Activated T-cell treated with anti-CD3 and anti-CD28 coated beads, Interleukin-2, amount 50 U/mL, for 24 hours (primary cell): ENCODE data around the gene PPP2CA.
A peak's percentile ranks its signal among the peaks of the same experiment; 100 is the strongest.
"Not testable (repeated sequence)": the region's sequence is repeated elsewhere in the genome, so short reads cannot be mapped to it uniquely, and the experiment has no call there.

Source experiments
- DNase-seq: peaks from one replicate; pipeline ENCODE4 v3.0.0-alpha.2; 2020
- H3K27ac Mint-ChIP-seq: 2 replicates; pipeline ENCODE4 v1.8.0; 2020; ENCODE audit warnings: mild to moderate bottlenecking, mixed read lengths
- H3K27me3 Mint-ChIP-seq: 2 replicates; pipeline ENCODE4 v1.8.0; 2020; ENCODE audit warnings: mixed read lengths
- H3K36me3 Mint-ChIP-seq: 2 replicates; pipeline ENCODE4 v1.8.0; 2020; ENCODE audit warnings: low read depth, mixed read lengths
- H3K4me1 Mint-ChIP-seq: 2 replicates; pipeline ENCODE4 v1.8.0; 2020; ENCODE audit warnings: low read depth, mixed read lengths
- H3K4me3 Mint-ChIP-seq: 2 replicates; pipeline ENCODE4 v1.8.0; 2020; ENCODE audit warnings: mild to moderate bottlenecking, moderate library complexity, mixed read lengths
- H3K9me3 Mint-ChIP-seq: 2 replicates; pipeline ENCODE4 v1.8.0; 2020; ENCODE audit warnings: mixed read lengths

Gene PPP2CA

DNA sequence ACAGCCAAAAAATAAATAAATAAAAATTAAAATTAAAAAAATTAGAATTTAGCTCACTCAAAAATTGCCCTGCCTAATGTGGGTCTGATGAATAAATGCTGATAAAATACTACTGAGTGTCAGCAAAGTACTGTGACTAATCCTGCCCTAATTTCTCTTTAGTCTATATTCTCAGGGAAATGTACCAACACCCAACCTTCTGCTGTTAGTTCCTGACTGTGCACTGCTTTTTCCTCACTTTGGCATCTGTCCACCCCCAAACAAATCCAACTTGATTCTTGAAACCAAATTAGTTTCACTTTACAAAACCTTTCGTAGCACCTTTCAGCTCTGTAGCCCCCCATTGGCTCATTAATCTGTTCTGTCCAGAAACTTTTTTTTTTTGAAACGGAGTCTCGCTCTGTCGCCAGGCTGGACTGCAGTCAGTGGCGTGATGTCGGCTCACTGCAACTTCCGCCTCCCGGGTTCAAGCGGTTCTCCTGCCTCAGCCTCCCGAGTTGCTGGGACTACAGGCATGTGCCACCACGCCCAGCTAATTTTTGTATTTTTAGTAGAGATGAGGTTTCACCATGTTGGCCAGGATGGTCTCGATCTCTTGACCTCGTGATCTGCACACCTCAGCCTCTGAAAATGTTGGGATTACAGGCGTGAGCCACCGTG is 73.6 kb downstream of the PPP2CA start:
- DNase-seq = not testable (repeated sequence)

DNA sequence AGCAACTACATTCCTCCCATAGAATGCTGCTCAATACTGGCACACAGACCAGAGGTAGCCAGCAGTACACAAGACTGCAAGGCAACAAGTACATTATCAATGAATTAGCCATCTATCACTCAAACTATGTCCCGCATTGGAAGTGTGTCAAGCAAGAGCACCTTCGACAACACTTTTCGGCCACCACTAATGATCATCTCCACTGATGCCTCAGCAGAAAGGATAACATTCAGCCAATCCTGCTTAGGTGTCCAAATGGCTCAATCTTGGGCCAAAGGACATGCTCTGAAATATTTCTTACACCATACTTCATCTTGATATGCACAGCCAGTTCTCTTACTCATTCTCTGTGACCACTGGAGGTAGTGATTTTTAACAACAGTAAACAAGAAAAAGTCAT is 74.2 kb downstream of the PPP2CA start:
- Mint-ChIP-seq H3K9me3 (no peaks in the 10 kb centered on the region), H3K4me3 (no peak overlapping the region), H3K27me3 (no peaks in the 10 kb centered on the region), H3K4me1 (peaks cover 71% of the 10 kb centered on the region), H3K27ac (peak overlapping the region; percentile 81), H3K36me3 (peaks cover 92% of the 10 kb centered on the region)
- no peak for DNase-seq

More for the DNA sequence above, 73.6 kb downstream of the PPP2CA start:
- not testable (repeated sequence) for H3K9me3 Mint-ChIP-seq, H3K4me3 Mint-ChIP-seq, H3K27me3 Mint-ChIP-seq
- Mint-ChIP-seq H3K27ac (peak overlapping the region; percentile 89), H3K36me3 (peaks cover 91% of the 10 kb centered on the region), H3K4me1 (peaks cover 71% of the 10 kb centered on the region)

DNA sequence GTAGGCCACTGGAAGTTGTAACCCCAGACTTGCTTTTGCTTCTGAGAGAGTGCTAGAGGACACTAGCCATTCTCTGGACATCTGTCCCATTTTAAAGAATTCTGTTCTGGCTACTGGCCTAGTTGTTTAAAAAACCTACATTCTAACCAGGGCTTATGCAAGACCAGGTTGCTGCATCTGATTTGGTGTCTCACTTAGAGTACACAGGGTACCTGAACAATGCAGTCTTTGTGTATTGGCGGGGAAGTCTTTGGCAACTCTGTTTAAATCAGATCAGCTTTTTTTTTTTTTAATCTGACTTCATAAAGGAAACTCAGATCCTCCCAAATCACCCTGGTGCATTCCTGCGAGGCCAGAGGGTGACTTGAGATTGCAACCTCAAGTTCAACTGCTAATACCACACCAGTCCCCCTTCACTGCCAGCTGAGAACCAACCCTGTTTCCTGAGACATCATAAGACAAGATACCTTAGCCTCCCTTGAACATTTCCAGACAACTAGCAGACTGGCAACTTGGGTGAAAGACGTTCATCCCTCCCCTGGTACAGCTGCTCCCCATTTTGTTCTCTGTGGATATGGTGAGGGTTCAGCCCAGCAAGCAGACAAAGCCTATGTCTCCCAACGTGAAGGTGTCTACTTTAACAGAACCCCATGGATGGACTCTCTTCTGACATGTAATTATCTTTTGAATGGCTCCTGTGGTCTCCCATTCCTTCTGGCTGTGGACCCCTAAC is 76.1 kb downstream of the PPP2CA start:
- Mint-ChIP-seq H3K4me1 (peaks cover 67% of the 10 kb centered on the region), H3K9me3 (no peaks in the 10 kb centered on the region), H3K27me3 (no peaks in the 10 kb centered on the region), H3K36me3 (peaks cover 94% of the 10 kb centered on the region), H3K4me3 (no peak overlapping the region), H3K27ac (peak overlapping the region; percentile 90)
- DNase-seq = no peak

DNA sequence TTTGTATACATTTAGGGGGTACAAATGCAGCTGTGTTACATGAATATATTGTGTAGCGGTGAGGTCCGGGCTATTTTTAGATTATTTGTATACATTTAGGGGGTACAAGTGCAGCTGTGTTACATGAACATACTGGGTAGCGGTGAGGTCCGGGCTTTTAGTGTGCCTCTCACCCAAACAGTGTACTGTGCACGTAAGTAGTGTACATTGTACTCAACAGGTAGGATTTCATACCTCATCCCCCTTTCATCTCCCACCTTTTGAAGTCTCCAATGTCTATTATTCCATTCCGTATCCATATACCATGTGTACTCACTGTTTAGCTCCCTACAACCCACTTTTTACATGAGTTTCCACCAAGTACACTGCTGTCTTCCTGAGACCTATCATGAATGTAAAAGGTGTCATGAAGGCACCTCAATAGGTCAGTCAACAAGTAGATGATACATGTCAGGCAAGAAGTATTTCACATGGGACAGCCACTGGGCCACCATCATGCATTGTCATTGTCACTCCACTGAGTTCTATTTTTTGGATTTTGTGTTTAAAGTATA is 76.8 kb downstream of the PPP2CA start:
- Mint-ChIP-seq H3K4me1 (peaks cover 66% of the 10 kb centered on the region), H3K9me3 (no peaks in the 10 kb centered on the region), H3K27me3 (no peaks in the 10 kb centered on the region), H3K4me3 (no peak overlapping the region), H3K36me3 (peaks cover 96% of the 10 kb centered on the region), H3K27ac (peak overlapping the region; percentile 90)
- no peak for DNase-seq

DNA sequence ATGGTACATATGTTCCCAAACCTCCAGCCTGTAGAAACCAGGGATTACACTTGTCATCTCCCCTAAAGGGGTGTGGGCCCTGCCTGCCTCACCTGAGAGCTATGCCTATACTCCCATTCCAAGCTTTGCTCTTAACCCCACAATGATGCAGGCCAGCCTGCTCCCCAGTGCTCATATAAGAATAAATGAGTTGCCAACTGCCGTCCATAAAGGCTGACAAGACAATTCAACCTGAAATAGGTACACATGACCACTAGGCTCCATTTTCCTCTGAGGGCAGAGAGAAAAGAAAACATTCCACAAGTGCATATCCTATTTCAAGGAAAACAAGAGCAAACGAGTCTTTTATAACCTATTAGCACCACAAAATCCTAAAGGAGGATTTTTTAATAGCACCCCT is 77.6 kb downstream of the PPP2CA start:
- Mint-ChIP-seq H3K4me1 (peaks cover 61% of the 10 kb centered on the region), H3K27me3 (no peaks in the 10 kb centered on the region), H3K36me3 (peaks cover 96% of the 10 kb centered on the region), H3K27ac (peak overlapping the region; percentile 63), H3K9me3 (no peaks in the 10 kb centered on the region), H3K4me3 (no peak overlapping the region)
- DNase-seq = no peak

DNA sequence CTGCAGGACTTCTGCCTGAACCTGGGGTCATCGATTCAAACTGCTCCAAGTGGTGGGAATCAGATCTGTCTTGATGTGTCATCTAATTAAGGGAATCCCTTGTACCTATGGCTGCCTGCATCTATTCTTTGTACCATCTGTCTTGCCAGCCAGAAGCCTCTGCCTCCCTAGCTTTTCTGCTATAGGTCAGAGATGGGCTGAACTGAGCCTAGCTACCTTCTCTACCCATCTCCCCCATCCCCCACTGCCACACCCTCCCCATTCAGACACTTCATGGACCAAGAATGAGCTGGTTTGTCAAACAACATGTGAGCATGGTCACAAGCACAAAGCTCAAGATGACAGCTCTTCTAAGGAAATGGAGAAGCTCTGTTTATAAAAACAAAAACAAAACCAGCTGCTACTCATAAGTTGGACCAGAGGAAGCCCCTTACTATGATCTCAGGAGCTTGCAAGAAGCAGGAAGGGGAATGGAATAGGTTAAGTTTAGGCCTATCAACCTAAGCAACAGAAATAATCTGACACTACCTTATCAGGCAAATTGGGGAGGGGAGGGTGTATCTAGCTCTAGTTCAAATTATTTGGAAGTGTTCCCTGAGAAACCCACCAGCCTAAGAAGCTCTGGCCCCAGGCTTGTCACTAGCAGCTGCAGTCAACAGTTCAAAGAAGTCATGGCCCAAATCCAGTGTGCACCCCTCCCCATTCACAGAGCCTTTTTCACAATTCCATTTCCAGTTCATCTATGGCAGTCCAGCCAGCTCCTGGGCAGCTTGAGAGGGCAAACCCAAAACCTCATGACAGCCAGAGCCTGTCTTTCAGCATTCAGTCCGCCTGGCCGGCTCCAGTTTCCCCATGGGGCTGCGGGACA is 79.0 kb downstream of the PPP2CA start:
- Mint-ChIP-seq H3K36me3 (peaks cover 96% of the 10 kb centered on the region), H3K27me3 (no peaks in the 10 kb centered on the region), H3K4me3 (no peak overlapping the region), H3K4me1 (peaks cover 51% of the 10 kb centered on the region), H3K9me3 (no peaks in the 10 kb centered on the region), H3K27ac (peak overlapping the region; percentile 63)
- DNase-seq = no peak

- no peaks in the 10 kb centered on the region for H3K9me3 Mint-ChIP-seq
- peak; percentile 90 for DNase-seq
- no peak overlapping the region for H3K4me3 Mint-ChIP-seq
- peaks cover 97% of the 10 kb centered on the region for H3K36me3 Mint-ChIP-seq
- peaks cover 52% of the 10 kb centered on the region for H3K4me1 Mint-ChIP-seq
- peak overlapping the region; percentile 70 for H3K27ac Mint-ChIP-seq
- H3K27me3 Mint-ChIP-seq = no peaks in the 10 kb centered on the region
Observed at GRCh38 chr5:134145779-134146581, 79.9 kb downstream of the PPP2CA start.

GRCh38 chr5:134145041-134145757 is 80.7 kb downstream of the PPP2CA start:
- peaks cover 97% of the 10 kb centered on the region for H3K36me3 Mint-ChIP-seq
- no peaks in the 10 kb centered on the region for H3K9me3 Mint-ChIP-seq
- peaks cover 52% of the 10 kb centered on the region for H3K4me1 Mint-ChIP-seq
- no peaks in the 10 kb centered on the region for H3K27me3 Mint-ChIP-seq
- no peak overlapping the region for H3K4me3 Mint-ChIP-seq
- H3K27ac Mint-ChIP-seq = peak overlapping the region; percentile 70
- no peak for DNase-seq
